Activated CD4-positive, alpha-beta T cell treated with anti-CD3 and anti-CD28 coated beads, Interleukin-2, amount 50 U/mL, for 48 hours (primary cell): ENCODE data around the gene DRAM1.
"Not testable (repeated sequence)": the region's sequence is repeated elsewhere in the genome, so short reads cannot be mapped to it uniquely, and the experiment has no call there.

Experiments used
- DNase-seq, 2 experiments: peaks; one replicate each; pipeline ENCODE4 v3.0.0-alpha.2; 2020

Gene DRAM1

DNA sequence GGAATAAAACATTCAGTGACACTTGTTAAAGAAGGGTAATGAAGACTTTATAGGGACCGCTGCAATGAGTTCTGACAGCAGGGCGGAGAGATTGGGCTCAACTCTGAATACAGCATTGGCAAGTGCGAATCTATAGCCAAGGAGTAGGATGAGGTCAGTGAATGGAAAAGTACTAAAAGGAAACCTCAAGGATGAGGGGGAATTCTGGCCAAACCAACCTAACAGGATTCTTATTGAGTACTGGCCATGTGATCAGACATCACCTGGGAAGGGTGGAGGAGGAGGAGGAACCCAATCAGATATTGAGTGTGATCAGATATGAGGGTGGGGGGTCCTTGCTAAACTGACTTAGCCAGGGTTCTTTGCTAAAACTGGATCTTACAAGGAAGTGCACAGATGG lies 31.0 kb downstream of the DRAM1 start:
- no peak for DNase-seq

DNA sequence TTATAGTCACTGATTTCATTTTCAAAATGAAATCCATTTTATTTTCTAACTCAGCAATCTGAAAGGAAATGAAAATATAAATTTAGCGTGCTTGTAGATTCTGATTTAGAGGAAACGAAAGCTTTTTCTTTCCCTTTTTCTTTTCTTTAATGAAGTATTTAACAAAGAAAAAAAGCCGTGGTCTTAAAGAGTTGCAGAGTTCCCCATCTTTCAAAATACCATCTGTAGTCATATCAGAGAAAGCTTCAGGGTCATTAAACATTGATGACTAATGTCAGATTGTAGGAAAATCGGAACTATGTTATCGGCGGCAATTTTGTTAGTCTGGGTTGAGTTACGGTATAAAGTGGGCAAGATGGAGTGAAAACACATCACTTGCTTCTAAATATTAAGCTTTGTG lies 32.3 kb downstream of the DRAM1 start:
- no peak for DNase-seq

DNA sequence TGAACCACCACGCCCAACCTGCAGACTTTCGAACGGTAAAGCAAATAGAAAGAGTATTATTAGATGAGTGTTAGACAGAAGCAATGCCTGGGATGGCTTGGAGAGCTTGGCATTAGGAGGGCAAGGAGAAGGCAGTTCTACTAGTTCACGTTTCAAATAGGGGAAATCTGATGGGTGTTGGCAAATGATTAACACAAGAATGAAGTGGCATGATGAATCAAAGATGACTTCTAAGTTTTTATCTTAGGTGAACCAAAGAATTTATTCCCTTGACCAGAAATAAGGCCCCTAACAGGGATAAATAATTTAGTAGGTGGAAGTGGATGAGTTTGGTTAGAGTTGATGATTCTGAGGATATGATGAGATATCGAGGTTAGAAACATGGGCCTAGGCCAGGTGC lies 38.5 kb downstream of the DRAM1 start:
- DNase-seq = no peak

DNA sequence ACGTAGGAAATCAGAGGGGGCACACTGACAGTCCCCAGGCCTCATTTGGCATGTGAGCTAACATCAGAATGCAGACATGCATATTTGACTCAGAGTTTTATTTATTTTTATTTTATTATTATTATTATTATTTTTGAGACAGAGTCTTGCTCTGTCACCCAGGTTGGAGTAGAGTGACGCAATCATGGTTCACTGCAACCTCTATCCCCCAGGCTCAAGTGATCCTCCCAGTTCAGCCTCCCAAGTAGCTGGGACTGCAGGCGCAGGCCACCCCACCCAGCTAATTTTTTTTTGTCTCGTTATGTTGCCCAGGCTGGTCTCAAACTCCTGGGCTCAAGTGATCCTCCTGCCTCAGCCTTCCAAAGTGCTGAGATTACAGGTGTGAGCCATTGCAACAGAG lies 41.4 kb downstream of the DRAM1 start:
- DNase-seq = not testable (repeated sequence)

DNA sequence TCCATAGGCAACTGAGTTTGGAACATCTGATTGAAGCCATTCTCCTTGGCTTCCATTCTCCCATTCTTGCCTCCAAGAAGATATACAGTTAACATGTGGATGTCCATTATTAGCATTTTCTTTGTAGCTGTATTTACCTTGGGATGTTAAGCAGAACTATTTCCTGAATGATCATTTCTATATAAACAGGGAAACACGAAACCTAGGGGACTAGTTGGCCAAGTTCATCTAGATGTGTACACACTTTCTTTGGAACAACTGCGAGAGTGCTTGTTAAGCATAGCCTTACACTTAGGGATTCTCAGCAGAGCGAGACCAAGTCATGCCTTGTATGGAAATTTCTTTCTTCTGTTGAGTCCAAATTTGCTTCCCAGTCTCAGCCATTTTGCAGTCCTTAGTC lies 42.1 kb downstream of the DRAM1 start:
- DNase-seq = no peak

DNA sequence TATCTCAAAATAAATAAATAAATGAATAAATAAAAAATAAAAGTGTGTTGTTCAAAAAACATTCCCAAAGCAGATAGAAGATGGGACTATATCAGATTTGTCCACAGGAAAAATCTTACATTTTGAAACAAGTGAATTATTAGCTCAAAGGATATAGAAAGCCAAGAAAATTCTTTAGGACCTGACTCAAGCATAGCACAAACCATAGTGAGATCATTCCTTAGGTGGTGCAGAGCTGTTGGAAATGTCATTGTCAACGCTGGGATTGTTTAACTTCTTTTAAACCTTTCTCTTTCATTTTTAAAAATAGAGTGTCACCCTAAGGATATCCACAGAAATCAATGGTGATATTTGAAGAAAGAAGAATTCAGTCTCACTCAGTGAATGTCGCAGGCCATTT lies 43.5 kb downstream of the DRAM1 start:
- no peak for DNase-seq

DNA sequence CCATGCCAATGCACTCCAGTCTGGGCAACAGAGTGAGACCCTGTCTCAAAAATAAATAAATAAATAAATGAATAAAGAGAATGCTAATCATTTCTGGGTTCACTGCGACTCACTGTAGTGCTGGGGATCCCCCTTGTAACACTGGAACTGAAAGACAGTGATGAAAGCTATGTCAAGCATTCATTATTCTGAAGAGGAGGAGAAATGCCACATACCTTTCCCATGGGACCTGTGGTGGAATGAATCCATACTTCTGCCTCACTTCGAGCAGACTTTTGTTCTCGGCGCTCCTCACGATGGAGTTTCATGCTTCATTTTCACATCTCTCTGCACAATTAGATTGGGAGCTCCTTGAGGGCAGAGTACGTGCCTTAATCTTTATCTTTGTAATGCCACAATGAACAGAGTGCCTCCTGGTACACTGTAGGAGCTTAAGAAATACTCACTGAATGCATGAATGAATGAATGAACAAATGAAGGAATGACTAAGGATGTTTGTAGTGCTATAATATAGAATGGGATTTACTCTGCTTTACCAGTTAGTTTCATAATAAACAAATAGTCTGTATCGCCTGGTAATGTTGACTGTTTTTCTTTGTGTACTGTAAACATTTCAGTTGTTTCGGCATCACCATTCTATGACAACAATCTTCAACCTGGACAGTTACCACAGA lies 45.8 kb downstream of the DRAM1 start:
- DNase-seq = no peak

DNA sequence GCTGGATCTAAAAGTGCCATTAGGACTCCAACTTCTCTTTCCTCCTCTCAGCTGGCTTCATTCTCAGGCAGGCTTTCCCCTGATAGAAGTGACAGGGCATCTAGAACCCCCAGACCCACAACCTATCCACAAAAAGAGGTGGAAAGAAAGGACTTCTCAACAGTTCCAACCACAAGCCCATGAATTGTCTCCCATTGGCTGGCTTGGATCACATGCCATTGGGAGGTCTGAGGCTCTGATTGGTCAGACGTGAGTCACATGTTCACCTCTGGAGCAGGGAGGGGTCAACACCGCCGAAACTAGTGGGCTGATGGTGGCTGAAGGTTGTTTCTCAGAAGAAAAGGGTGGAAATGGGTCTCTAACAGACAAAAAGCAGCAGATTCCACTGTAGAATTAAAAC lies 47.2 kb downstream of the DRAM1 start:
- DNase-seq = no peak

DNA sequence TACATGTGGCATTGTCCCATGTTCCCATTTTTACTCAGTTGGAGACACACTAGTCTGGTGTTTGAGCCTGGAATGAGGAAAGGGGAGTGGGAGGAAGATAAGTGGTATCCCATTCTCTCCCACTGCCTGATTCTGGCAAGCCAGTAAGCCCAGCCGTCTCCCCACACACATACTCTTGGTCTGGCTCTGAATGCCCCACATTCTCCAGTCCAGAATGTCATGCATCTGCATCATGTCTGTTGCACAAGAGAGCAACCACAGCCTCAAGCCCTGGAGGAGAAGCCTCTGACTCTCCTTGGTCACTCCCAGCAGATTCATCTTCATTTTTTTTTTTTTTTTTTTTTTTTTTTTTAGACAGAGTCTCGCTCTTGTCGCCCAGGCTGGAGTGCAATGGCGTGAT lies 48.0 kb downstream of the DRAM1 start:
- no peak for DNase-seq

DNA sequence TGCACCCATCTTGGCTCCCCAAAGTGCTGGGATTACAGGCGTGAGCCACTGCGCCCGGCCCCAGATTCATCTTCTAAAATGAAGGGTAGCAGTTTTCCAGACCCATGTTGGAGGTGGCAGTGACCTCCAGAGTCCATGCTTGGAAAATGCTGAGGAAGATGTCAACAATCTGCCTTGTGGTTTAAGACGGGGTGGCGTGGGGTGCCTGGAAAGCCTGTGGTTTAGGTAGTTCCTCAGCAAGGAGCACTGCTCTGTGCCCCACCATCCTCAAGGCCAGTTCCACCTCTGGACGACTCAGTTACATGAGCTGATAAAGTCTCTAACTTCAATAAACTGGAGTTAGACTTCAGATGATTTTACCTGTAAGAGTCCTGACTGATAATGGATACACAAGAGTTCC lies 48.6 kb downstream of the DRAM1 start:
- DNase-seq = no peak

DNA sequence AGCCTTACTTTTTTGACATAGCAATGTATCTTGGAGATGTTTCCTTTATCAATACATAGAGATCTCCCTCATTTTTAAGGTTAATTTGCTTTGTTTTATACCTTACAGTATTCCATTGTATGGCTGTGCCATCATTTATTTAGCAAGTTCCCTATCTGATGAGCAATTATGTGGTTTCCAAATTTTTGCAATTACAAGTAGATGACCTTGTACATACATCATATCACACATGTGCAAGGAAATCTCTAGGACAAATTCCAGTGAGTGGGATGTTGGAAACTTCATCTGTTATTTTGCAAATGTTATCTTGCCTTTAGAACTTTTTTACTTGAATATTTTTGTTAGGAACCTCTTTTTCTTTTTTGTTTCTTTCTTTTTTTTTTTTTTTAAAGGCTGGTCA lies 49.7 kb downstream of the DRAM1 start:
- DNase-seq = no peak

DNA sequence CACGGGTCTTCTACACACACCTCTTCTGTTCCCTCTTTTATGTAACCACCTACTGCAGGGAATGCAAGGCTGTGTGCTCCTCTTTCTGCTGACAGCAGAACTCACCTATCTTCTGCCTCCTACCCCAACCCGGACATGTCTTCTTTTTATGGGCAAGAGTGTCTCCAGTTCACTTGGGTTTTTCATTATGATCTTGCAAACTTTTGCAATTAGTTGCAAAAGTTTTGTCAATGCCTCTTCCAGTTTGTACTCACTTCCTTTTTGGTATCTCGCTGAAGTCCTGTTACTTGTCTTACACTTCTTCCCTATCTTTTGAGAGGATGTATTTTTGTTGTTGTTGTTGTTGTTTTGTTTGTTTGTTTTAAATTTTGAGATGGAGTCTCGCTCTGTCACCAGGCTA lies 50.6 kb downstream of the DRAM1 start:
- no peak for DNase-seq

DNA sequence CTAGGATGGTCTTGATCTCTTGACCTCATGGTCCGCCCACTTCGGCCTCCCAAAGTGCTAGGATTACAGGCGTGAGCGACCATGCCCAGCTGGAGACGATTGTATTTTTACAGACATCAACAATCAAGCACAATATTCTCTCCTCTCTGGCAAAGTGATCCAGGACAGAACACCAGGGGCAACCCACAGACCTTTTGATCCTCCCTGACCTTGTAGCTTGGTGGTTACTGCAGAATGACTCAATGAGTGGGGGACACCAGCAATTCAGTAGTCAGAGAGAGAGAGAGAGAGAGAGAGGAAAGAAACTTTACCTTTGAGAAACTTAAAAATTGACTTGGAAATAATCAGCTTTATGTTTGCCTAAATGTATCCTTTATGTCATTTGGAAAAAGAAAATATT lies 51.2 kb downstream of the DRAM1 start:
- DNase-seq = no peak

DNA sequence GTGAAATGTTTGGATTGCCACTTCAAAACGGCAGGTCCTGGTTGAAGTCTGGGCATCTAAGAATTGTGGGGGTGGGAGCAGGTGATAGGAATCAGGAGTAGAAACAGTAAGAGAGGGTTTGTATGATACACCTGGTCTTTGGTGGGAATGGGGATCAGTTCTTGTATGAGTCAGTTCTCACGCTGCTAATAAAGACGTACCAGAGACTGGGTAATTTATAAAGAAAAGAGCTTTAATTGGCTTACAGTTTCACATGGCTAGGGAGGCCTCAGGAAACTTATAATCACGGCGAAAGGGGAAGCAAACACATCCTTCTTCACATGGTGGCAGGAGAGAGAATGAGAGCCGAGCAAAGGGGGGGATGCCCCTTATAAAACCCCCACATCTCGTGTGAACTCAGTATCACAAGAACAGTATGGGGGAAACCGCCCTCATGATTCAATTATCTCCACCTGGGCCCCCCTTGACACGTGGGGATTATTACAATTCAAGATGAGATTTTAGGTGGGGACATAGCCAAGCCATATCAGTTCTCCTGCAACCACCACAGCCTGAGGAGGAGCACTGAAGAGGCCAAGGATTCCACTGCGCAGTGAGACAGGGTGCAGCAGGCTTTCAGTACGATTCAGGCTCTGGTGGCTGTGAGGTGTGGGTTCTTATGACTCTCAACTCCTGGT lies 52.1 kb downstream of the DRAM1 start:
- no peak for DNase-seq

DNA sequence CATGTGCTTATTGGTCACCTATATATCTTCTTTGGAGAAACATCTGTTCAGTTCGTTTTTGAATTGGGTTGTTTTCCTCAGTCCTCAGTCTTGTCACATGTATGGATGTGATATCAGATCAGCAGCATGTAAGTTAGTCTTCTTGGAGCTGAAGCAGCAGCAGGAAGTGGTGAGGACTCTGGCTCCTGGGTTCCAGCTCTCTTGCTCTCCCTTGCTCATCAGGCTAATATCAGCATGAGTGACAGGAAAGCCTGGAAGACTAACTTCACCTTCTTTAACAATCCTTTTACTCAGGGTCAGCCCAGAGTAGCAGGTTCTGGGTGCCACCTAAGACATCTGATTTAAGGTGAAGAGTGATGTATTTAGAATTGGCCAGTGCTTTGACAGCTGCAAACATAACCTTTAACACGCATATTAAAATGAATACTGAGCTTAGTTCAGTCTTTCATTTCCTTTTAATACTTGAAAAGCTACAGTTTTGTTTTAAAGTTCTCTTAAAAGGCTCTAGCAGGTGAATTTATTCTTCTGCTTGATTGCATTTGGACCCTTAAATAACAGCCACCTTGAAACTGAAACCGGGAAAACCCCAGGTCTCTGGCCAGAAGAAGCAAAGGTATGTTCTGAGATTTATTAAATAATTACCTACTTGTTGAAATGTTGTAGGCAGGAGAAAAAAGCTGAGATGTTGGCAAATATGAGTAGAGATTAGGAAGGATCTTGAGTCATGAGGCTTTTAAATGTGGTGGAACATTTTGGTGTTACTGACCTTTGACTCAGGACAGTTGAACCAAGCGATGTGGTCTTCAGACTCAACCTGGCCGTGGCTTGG lies 54.3 kb downstream of the DRAM1 start:
- DNase-seq = no peak

DNA sequence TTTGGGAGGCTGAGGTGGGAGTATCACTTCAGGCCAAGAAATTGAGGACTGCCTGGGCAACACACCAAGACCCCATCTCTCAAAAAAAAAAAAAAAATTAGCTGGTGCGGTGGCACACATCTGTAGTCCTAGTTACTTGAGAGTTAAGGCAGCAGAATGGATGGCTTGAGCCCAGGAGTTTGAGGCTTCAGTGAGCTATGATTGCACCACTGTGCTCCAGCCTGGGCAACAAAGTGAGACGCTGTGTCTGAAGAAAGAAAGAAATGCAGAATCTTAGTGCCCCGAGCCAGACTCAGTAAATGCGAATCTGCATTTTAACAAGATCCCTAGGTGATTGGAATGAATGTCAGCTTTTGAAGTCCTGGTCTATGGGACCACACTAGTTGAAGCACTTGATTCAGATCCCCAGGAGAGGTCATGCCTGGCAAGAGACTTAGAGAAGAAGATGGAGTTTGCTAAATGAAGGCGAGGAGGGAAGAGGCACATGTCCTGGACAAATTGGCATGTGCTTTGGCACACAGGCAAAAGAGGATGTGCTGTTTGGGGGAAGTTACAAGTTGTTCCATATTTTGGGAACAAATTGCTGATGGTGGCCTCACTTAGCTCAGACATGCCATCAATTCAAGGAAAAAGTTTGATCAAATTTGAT lies 56.6 kb downstream of the DRAM1 start:
- DNase-seq = no peak

DNA sequence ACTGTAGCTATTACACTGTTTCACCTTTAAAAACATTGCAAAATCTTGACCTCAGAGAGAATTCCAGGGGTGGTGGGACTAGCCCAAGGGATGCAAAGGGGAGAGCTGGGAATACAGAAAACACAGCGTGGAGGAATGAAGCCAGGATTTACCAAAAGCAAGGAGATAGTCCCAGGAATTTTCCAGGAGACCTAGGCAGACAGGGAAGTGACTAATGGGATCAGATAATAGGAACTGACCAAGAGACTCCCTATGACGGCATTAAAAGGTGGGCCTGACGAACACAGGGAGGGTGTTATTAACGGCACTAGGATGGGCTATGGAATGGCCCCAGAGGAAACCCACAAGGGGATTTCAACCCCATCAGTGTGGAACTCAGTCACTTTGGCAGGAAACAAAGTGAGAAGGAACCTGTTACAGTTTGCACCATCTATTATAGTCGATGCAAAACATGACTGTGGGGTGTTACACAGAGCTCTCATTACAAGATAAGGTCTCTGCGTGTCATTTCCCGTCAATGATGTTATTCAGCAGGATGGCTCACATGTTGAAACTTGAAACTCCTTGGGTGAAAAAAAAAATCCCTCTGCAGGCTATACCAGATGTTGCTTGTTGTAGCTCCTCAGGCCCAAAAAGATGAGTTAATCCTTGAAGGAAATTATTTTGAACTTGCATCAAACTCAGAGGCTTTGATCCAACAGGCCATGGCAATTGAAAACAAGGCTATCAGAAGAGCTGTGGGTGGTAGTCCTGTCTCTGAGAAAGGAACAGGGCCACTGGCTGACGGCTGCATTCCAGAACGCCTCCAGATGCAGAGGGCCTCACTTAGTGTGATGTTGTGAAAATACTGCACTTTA lies 58.7 kb downstream of the DRAM1 start:
- DNase-seq = peak in 1 of 2 experiments; percentile 10

DNA sequence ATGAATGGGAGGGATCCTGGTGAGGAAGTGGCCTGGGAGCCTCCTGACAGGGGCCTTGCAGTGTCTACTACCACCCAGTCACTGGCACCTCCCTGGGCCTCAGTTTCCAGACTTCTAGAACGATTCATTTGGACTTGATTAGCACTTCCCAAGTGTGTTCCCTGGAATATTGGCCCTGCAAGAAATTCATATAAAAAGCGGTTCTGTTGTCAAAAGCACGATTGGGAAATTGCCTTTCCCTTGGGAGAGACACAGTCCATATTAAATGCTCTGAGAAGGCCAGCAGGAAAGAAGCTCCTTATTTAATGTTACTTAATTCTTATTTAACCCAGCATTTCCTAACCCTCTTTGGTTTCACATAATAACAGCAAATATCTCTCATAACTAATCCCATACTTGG lies 61.9 kb downstream of the DRAM1 start:
- DNase-seq = no peak

DNA sequence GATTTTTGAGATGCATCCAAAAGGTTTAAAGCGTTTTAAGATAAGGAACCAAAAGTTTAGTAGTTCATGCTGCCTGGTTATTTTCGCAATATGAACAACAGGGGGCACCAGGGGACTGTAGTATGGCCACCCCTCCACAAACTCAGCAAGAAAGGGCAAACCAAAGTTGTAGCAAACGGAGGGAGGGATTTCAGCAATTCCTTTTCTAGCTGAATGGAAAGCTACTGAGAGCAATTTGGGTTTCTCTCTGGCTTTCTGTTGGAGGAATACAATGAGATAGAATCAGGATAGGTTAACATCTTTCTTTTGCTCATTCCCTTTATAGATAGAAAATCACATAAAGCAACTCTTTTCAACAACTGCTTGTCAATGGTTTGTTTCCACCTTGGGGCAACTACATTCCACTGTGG lies 62.5 kb downstream of the DRAM1 start:
- DNase-seq = peak; percentile 29 to 54

DNA sequence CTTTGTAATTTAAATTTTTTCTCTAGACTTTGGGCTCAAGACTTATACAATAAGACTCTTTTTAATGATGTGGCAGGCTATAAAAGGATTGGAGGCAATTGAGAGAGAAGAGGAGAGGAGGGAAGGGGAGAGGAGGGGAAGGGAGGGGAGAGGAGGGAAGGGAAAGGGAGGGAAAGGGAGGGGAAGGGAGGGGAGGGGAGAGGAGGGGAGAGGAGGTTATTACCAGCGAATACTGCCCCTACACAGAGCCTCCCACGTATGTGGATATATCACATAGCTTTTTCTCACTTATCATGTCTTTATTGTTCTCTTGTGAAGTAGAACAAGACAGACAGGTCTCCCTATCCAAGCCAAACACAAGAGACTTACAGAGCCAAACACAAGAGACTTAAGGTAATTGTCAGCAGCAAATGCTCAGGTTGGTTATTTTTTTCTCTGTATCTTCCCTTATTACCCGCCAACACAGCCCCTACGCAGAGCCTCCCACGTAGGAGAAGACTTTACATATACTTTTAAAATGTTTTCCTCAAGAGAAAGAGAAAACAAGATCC lies 63.1 kb downstream of the DRAM1 start:
- DNase-seq = no peak

DNA sequence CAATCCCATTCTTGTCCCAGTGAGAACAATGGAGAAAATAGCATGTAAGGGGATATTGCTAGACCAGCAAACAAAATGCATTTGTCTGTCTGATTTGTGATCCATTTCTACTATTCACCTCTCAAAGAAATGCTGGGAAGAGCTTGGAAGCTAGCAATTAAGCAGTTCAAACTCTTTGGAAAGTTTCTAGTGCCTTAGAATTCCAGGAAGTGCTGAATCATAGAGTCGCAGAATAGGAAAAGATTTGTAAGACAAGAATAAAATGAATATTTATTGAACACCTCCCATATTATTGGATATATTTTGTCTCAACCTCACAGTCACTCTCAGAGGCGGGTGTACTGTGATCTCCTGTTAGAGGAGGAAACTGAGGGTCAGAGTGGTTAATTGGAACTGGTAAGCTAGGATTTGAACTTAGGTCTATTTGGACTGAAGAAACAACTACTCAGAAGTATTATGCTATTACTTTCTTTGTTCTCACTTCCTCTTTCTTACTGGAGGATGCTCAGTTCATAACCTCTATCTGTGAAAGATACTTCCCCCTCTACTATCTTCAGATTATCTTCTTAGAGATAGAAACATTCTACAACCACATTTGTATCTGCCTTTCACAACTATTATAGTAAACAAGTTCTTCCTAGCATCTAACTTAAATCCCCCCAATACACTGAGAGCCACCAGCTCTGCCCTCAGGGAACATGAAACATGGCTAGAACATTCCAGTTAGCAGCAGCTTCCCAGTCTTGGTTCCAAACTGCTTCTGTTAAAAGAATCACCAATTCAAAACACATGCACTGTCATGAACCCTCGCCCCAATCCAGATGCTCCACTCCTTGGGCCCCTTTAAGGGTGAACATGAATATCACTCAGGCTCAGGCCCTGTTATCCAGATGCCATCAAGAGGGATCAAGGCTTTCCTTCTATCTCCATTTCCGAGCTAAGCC lies 64.2 kb downstream of the DRAM1 start:
- DNase-seq = no peak
